ENCODE measurements around the gene KCNK4.

Gene KCNK4

DNA sequence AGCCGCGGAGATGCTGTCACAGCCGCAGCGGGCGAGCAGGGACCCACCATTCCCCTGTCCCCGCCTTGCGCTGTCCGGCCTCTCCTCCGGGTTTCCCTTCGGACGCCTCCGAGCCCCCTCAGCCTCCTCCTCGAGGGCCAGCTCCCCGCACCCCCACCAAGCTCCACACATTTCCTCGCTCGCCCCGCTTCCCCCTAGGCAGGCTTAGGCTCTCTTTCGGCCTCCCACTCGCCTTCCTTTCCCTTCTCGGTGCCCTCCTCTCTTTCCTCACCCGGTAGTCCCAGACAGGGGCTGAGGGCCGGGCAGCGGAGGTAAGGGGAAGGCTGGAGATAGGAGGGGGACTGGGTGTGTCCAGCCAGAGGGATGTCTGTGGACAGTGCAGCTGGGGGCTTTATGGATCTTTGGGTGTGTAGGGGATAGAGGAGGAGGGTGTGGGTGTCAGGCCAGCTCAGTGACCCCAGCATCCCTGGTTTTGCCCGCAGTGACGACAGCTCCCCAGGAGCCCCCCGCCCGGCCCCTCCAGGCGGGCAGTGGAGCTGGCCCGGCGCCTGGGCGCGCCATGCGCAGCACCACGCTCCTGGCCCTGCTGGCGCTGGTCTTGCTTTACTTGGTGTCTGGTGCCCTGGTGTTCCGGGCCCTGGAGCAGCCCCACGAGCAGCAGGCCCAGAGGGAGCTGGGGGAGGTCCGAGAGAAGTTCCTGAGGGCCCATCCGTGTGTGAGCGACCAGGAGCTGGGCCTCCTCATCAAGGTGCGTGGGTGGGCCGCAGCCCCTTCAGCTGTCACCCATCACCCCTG lies 1.6 kb downstream of the KCNK4 start:
- no peak for TF ChIP-seq EZH2phosphoT487 (IDR thresholded peaks at IDR 0.05; ENCODE audit: borderline replicate concordance, low read length)
- TF ChIP-seq, protein P1, sequence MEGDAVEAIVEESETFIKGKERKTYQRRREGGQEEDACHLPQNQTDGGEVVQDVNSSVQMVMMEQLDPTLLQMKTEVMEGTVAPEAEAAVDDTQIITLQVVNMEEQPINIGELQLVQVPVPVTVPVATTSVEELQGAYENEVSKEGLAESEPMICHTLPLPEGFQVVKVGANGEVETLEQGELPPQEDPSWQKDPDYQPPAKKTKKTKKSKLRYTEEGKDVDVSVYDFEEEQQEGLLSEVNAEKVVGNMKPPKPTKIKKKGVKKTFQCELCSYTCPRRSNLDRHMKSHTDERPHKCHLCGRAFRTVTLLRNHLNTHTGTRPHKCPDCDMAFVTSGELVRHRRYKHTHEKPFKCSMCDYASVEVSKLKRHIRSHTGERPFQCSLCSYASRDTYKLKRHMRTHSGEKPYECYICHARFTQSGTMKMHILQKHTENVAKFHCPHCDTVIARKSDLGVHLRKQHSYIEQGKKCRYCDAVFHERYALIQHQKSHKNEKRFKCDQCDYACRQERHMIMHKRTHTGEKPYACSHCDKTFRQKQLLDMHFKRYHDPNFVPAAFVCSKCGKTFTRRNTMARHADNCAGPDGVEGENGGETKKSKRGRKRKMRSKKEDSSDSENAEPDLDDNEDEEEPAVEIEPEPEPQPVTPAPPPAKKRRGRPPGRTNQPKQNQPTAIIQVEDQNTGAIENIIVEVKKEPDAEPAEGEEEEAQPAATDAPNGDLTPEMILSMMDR (IDR thresholded peaks at IDR 0.05; ENCODE audit: low read depth, low read length, poor library complexity, severe bottlenecking), result no peak
- H3K27me3 ChIP-seq (ENCODE audit: control insufficient read depth, low read length), result peaks cover 64% of the 10 kb centered on the region
- no peaks in the 10 kb centered on the region for H3F3A ChIP-seq (ENCODE audit: control insufficient read depth, insufficient read depth)
- no peaks in the 10 kb centered on the region for H3K9me3 ChIP-seq (ENCODE audit: control insufficient read depth, insufficient read depth, low read length)
- no peaks in the 10 kb centered on the region for H3K79me2 ChIP-seq (ENCODE audit: control insufficient read depth, low read length)
- H3K4me1 ChIP-seq (ENCODE audit: control insufficient read depth, low read length), result no peaks in the 10 kb centered on the region
- no peaks in the 10 kb centered on the region for H3K36me3 ChIP-seq (ENCODE audit: control insufficient read depth, low read length)
- no peak overlapping the region for H3K27ac ChIP-seq (ENCODE audit: low read depth, low read length)
- H3K9me2 ChIP-seq (replicated peaks; ENCODE audit: control insufficient read depth, low read length), result no peaks in the 10 kb centered on the region
- no peak overlapping the region for H3K4me3 ChIP-seq (ENCODE audit: low read length)
- H3K4me2 ChIP-seq (ENCODE audit: low read length), result no peak overlapping the region
- H4K20me1 ChIP-seq (ENCODE audit: control insufficient read depth, insufficient read depth, low read depth, low read length), result no peaks in the 10 kb centered on the region

- Histone ChIP-seq H3K4me2 (ENCODE audit: low read length) (no peak overlapping the region), H3K27ac (ENCODE audit: low read depth, low read length) (no peak overlapping the region), H4K20me1 (ENCODE audit: control insufficient read depth, insufficient read depth, low read depth, low read length) (no peaks in the 10 kb centered on the region), H3K9me3 (ENCODE audit: control insufficient read depth, insufficient read depth, low read length) (no peaks in the 10 kb centered on the region), H3K79me2 (ENCODE audit: control insufficient read depth, low read length) (no peaks in the 10 kb centered on the region), H3F3A (ENCODE audit: control insufficient read depth, insufficient read depth) (no peaks in the 10 kb centered on the region), H3K9me2 (replicated peaks; ENCODE audit: control insufficient read depth, low read length) (no peaks in the 10 kb centered on the region), H3K27me3 (ENCODE audit: control insufficient read depth, low read length) (peaks cover 84% of the 10 kb centered on the region), H3K36me3 (ENCODE audit: control insufficient read depth, low read length) (no peaks in the 10 kb centered on the region), H3K4me3 (ENCODE audit: low read length) (no peak overlapping the region), H3K4me1 (ENCODE audit: control insufficient read depth, low read length) (peaks cover under 1% of the 10 kb centered on the region; the same call in 1 of the 2 replicates)
- no peak for TF ChIP-seq EZH2phosphoT487 (IDR thresholded peaks at IDR 0.05; ENCODE audit: borderline replicate concordance, low read length)
- TF ChIP-seq, protein P1 (IDR thresholded peaks at IDR 0.05; ENCODE audit: low read depth, low read length, poor library complexity, severe bottlenecking), result no peak
Observed at GRCh38 chr11:64294774-64295173, 3.7 kb downstream of the KCNK4 start.

DNA sequence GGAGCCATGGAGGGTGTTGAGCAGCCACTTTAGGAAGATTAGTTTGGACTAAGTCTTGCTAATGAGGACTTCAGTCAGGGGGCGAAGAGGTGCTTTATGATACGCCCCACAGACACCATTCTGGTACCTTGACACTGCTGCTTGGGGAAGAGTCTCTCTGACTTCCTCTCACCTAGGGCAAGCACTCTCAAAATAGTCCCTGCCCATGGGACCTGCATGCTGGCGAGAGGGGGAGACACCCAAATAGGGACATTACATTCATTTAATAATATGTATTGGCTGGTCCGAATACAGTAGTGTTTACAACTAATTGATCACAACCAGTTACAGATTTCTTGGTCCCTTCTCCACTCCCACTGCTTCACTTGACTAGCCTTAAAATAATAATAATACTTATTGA lies 4.7 kb downstream of the KCNK4 start:
- TF ChIP-seq EZH2phosphoT487 (IDR thresholded peaks at IDR 0.05; ENCODE audit: borderline replicate concordance, low read length), result no peak
- TF ChIP-seq, protein P1 (IDR thresholded peaks at IDR 0.05; ENCODE audit: low read depth, low read length, poor library complexity, severe bottlenecking), result no peak
- Histone ChIP-seq H3K4me3 (ENCODE audit: low read length) (no peak overlapping the region), H3K79me2 (ENCODE audit: control insufficient read depth, low read length) (no peaks in the 10 kb centered on the region), H3K27me3 (ENCODE audit: control insufficient read depth, low read length) (peaks cover 92% of the 10 kb centered on the region), H3K4me1 (ENCODE audit: control insufficient read depth, low read length) (peaks cover 10% of the 10 kb centered on the region), H3K36me3 (ENCODE audit: control insufficient read depth, low read length) (no peaks in the 10 kb centered on the region), H3K4me2 (ENCODE audit: low read length) (no peak overlapping the region), H4K20me1 (ENCODE audit: control insufficient read depth, insufficient read depth, low read depth, low read length) (no peaks in the 10 kb centered on the region), H3K9me2 (replicated peaks; ENCODE audit: control insufficient read depth, low read length) (no peaks in the 10 kb centered on the region), H3F3A (ENCODE audit: control insufficient read depth, insufficient read depth) (no peaks in the 10 kb centered on the region), H3K9me3 (ENCODE audit: control insufficient read depth, insufficient read depth, low read length) (no peaks in the 10 kb centered on the region), H3K27ac (ENCODE audit: low read depth, low read length) (no peak overlapping the region)
